Activated T-helper 2 cell treated with anti-CD3 and anti-CD28 coated beads, Interferon-gamma antibody, Interleukin-2, Interleukin-4, amounts not matched to agents 10 μg/mL and 5 μg/mL and 100 μg/mL, durations not matched to agents 14 hours and 24 hours and 36 hours (primary cell): ENCODE results near the gene ISG20. TPM values are rescaled to one million over a fixed set of nuclear protein-coding genes. Genes with fewer than 3 reads are reported as not detected.
"Not testable (repeated sequence)": the region's sequence is repeated elsewhere in the genome, so short reads cannot be mapped to it uniquely, and the experiment has no call there.

Experiments used
- DNase-seq: peaks from one replicate; pipeline ENCODE4 v3.0.0; 2021; ENCODE audit warnings: low spot score
- H3K27ac Mint-ChIP-seq: one replicate; pipeline ENCODE4 v1.8.0; 2021; ENCODE audit warnings: mixed read lengths
- H3K27me3 Mint-ChIP-seq: one replicate; pipeline ENCODE4 v1.8.0; 2021; ENCODE audit warnings: low read depth, mixed read lengths
- H3K36me3 Mint-ChIP-seq: one replicate; pipeline ENCODE4 v1.8.0; 2021; ENCODE audit warnings: low read depth, mixed read lengths
- H3K4me1 Mint-ChIP-seq: one replicate; pipeline ENCODE4 v1.8.0; 2021; ENCODE audit warnings: low read depth, mixed read lengths
- H3K4me3 Mint-ChIP-seq: one replicate; pipeline ENCODE4 v1.8.0; 2021; ENCODE audit warnings: low read depth, mild to moderate bottlenecking, moderate library complexity, mixed read lengths
- H3K9me3 Mint-ChIP-seq: one replicate; pipeline ENCODE4 v1.8.0; 2021; ENCODE audit warnings: mixed read lengths
- intact Hi-C: fragments of 100-400 bp; cut with micrococcal nuclease; formaldehyde crosslinking; loops from one replicate; pipeline ENCODE4 v1.15.1; 2023
- total RNA-seq: library from RNA; stranded (reverse); gene quantifications from 2 replicates; pipeline ENCODE4 v1.2.3, GENCODE V29; 2022

ISG20 gene
- total RNA-seq, 1 donor from 2014 or later = 36.3 TPM

DNA sequence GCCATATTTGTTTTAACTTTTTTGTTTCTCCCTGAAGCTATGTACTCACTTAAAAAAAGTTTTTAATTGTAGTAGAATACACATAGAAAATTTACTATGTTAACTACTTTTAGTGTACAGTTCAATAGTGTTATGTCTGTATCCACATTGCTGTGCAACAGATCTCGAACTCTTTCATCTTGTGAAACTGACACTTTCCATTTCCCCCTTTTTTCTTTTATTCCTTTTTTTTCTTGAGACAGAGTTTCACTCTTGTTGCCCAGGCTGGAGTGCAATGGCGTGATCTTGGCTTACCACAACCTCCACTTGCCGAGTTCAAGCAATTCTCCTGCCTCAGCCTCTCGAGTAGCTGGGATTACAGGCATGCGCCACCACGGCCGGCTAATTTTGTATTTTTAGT is 6.0 kb upstream of the ISG20 start:
- H3K36me3 Mint-ChIP-seq = peaks cover 86% of the 10 kb centered on the region
- H3K9me3 Mint-ChIP-seq = not testable (repeated sequence)

DNA sequence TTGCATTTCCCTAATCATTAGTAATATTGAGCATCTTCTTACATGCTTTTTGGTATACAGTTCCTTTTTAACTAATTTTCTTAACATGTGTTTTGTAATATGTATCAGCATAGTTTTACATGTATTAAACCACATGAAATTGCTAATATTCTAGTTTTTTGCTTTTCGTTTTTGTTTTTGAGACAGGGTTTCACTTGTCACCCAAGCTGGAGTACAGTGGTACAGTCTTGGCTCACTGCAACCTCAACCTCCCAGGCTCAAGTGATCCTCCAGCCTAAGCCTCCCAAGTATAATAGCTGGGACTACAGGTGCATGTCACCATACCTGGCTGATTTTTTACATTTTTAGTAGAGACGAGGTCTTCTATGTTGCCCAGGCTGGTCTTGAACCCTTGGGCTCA is 4.4 kb upstream of the ISG20 start:
- H3K9me3 Mint-ChIP-seq = no peaks in the 10 kb centered on the region
- peaks cover 71% of the 10 kb centered on the region for H3K4me1 Mint-ChIP-seq
- intact Hi-C loops = no loop called here
- peaks cover 73% of the 10 kb centered on the region for H3K36me3 Mint-ChIP-seq
- H3K27ac Mint-ChIP-seq = peak overlapping the region; percentile 52
- H3K4me3 Mint-ChIP-seq = no peak overlapping the region
- DNase-seq = no peak
- H3K27me3 Mint-ChIP-seq = no peaks in the 10 kb centered on the region

More for the DNA sequence above, 6.0 kb upstream of the ISG20 start:
- H3K27me3 Mint-ChIP-seq, DNase-seq, H3K4me3 Mint-ChIP-seq, intact Hi-C loops: not testable (repeated sequence)
- Mint-ChIP-seq H3K27ac (peak overlapping the region; percentile 40), H3K4me1 (peaks cover 71% of the 10 kb centered on the region)

DNA sequence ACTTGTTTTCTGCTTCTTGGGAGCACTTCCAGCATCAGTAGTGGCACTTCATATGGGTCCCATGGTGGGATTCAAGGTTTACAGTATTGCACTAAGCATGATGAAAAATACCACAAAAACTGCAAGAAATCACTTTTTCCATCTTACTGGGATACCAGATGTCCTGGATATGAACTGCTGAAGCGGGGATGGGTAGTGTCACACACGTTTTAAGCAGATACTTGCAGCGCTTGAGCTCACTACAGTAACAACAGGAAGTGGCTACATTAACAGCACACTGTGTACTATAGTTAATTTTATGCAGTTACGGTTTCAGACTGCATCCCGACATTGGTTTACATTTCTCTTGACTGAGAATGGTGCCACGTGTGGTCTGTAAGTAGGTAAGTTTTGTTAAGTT is 3.5 kb upstream of the ISG20 start:
- H3K27ac Mint-ChIP-seq = peak overlapping the region; percentile 94
- DNase-seq = no peak
- peaks cover 73% of the 10 kb centered on the region for H3K36me3 Mint-ChIP-seq
- H3K9me3 Mint-ChIP-seq = no peaks in the 10 kb centered on the region
- peaks cover 73% of the 10 kb centered on the region for H3K4me1 Mint-ChIP-seq
- H3K4me3 Mint-ChIP-seq = peak overlapping the region; percentile 69
- intact Hi-C loops = loop anchor here (1.0 kb wide), 1 partner anchor 11 kb away; no protein-coding TSS in a partner anchor
- H3K27me3 Mint-ChIP-seq = no peaks in the 10 kb centered on the region

DNA sequence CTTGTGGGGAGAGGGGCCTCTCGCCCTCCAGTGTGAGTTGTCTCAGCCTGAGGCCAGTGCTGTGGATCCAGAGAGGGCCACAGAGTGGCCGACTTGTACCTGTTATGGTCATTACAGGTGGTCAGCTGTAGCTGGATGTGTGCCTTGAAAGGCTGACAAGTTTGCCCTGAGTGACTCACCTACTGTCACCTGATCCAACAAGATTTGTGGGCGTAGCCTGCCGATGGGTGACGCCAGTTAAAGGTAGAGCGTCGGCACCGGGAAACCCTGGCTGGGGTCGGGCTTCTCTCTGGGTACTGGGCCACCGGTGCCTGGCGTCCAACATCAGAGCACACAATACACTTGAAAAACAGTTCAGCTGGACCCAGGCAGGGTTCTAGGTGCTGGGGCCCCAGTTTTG is 2.8 kb upstream of the ISG20 start:
- H3K27ac Mint-ChIP-seq = peak overlapping the region; percentile 94
- peak; percentile 56 for DNase-seq
- H3K36me3 Mint-ChIP-seq = peaks cover 70% of the 10 kb centered on the region
- peaks cover 71% of the 10 kb centered on the region for H3K4me1 Mint-ChIP-seq
- H3K9me3 Mint-ChIP-seq = no peaks in the 10 kb centered on the region
- H3K4me3 Mint-ChIP-seq = peak overlapping the region; percentile 69
- intact Hi-C loops = no loop called here
- no peaks in the 10 kb centered on the region for H3K27me3 Mint-ChIP-seq

DNA sequence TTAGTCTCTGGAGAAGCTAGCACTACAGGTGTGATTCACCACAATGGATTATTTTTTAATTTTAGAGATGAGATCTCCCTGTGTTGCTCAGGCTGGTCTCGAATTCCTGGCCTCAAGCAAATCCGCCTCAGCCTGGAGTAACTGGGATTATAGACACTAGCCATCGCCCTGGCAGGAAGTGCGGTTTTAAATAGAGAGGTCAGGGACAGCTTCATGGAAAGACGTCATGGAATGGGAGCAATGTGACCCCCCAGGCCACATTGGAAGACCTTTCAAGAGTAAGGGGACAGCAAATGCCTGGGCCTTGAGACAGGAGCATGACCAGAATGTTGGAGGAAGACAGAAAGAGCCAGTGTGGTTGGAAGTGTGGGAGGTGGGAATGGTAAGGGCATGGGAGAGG is 2.2 kb upstream of the ISG20 start:
- intact Hi-C loops = no loop called here
- peak overlapping the region; percentile 52 for H3K4me3 Mint-ChIP-seq
- no peak for DNase-seq
- H3K27ac Mint-ChIP-seq = peak overlapping the region; percentile 94
- no peaks in the 10 kb centered on the region for H3K27me3 Mint-ChIP-seq
- peaks cover 64% of the 10 kb centered on the region for H3K36me3 Mint-ChIP-seq
- H3K4me1 Mint-ChIP-seq = peaks cover 68% of the 10 kb centered on the region
- H3K9me3 Mint-ChIP-seq = no peaks in the 10 kb centered on the region

DNA sequence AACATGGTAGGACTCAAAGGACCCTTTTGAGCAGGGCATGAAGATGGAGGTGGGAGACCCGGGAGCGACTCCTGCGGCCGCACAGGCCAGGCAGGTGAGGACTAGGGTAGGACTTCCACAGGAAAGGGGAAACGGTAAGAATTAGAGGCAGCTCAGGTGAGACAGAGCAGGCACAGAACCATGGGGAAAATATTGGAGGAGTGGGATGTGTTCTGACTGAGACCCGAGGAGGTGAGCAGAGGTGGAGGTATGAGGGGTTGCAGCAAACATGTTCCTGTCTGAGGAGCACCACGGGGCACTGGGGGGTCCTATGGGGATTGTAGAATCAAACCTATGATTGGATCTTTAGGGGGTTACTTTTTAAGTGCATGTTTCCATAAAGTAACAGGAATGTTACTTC is 1.4 kb upstream of the ISG20 start:
- no peak for DNase-seq
- Mint-ChIP-seq H3K27ac (peak overlapping the region; percentile 94), H3K9me3 (no peaks in the 10 kb centered on the region), H3K36me3 (peaks cover 63% of the 10 kb centered on the region), H3K4me3 (peak overlapping the region; percentile 40), H3K27me3 (no peaks in the 10 kb centered on the region), H3K4me1 (peaks cover 66% of the 10 kb centered on the region)
- intact Hi-C loops = no loop called here

DNA sequence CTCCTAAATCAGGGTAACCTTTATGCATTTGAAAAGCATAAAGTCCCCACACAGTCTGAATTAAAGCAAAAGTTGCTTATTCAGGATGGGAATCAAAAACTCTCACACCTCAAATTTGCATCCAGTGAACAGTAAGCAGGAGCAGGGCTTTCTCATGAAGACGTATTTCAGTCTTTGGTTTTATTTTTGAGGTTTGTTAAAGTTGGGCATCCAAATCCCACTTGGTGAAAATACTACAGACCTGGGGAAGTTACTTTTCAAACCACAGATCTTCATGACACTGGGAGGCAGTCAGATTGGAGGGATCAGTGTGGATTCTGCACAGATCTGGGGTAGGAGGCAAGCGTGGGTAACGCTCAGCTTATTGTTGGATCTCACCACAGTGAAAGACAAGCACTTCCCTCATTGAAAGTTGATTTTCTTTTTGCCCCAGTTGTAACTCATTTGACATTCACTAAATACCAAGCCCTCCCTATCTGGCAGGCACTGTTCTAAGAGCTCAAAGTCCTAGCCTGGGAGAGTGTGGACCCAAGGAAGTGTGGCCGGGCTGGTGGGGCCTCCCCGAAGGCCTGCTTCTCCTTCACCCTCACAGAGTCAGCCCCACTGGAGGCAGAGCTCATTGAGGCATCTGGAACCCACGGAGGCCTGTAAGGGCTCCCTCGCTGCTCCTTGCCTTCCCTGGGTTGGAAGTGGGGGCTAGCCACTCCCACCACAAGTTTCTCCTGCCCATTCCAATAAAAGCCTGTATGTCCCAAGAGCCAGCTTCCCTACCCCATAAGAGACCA is 783 bp upstream of the ISG20 start:
- no peak for DNase-seq
- Mint-ChIP-seq H3K4me3 (peak overlapping the region; percentile 85), H3K27ac (peak overlapping the region; percentile 94), H3K4me1 (peaks cover 63% of the 10 kb centered on the region), H3K36me3 (peaks cover 62% of the 10 kb centered on the region), H3K27me3 (no peaks in the 10 kb centered on the region), H3K9me3 (no peaks in the 10 kb centered on the region)
- intact Hi-C loops = loop anchor here (1.0 kb wide), 2 partner anchors 15 to 171 kb away; partner anchors contain the start of genes MRPL46 and MRPS11

DNA sequence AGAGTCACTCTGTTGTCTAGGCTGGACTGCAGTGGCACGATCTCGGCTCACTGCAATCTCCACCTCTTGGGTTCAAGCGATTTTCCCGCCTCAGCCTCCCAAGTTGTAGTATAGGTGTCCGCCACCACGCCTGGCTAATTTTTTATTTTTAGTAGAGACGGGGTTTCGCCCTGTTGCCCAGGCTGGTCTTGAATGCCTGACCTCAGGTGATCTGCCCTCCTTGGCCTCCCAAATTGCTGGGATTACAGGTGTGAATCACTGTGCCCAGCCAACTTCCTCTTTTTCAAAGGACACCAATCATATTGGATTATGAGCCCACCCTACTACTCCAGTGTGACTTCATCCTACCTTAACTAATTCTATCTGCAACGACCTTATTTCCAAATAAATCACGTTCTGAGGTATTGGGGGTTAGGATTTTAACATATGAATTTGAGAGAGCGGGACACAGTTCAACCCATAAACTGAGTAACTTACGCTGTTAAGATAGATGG is 3.2 kb downstream of the ISG20 start:
- Mint-ChIP-seq H3K4me1 (peaks cover 36% of the 10 kb centered on the region), H3K9me3 (no peaks in the 10 kb centered on the region), H3K4me3 (no peak overlapping the region), H3K27ac (no peak overlapping the region), H3K27me3 (no peaks in the 10 kb centered on the region), H3K36me3 (peaks cover 46% of the 10 kb centered on the region)
- intact Hi-C loops = no loop called here
- DNase-seq = no peak

DNA sequence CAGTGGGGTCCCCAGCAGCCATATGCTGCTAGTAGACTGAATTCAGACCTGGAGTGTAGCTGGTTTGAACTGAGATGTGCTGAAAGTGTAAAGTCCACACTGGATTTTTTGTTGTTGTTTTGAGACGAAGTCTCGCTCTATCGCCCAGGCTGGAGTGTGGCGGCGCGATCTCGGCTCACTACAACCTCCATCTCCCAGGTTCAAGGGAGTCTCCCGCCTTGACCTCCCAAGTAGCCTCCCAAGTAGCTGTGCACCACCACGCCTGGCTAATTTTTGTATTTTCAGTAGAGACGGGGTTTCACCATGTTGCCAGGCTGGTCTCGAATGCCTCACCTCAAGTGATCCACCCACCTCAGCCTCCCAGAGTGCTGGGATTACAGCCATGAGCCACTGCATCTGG is 3.7 kb downstream of the ISG20 start:
- H3K9me3 Mint-ChIP-seq, H3K4me3 Mint-ChIP-seq, H3K27ac Mint-ChIP-seq, H3K27me3 Mint-ChIP-seq, intact Hi-C loops, DNase-seq: not testable (repeated sequence)
- peaks cover 42% of the 10 kb centered on the region for H3K36me3 Mint-ChIP-seq
- peaks cover 31% of the 10 kb centered on the region for H3K4me1 Mint-ChIP-seq

DNA sequence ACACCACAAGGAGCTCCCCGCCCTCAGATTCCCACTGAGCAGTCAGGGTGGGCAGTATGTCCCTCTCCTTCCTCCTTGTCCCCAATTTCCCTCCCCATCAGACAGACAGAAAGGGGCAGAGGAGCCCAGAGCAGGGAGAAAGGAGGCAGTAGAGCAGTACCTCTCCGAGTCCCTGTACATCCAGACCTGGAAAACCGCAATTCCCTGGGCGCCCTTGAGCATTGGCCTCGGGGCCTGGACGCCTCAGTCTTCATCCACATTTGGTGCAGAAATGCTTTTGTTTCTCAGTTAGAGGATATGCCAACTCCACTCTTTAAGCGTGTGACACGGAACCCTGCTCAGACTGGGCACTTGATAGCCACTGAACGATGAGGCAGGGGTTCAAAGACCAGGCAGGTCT is 5.9 kb downstream of the ISG20 start:
- Mint-ChIP-seq H3K4me1 (peaks cover 35% of the 10 kb centered on the region), H3K27me3 (no peaks in the 10 kb centered on the region), H3K4me3 (no peak overlapping the region), H3K36me3 (peaks cover 50% of the 10 kb centered on the region), H3K27ac (no peak overlapping the region), H3K9me3 (no peaks in the 10 kb centered on the region)
- intact Hi-C loops = no loop called here
- no peak for DNase-seq

DNA sequence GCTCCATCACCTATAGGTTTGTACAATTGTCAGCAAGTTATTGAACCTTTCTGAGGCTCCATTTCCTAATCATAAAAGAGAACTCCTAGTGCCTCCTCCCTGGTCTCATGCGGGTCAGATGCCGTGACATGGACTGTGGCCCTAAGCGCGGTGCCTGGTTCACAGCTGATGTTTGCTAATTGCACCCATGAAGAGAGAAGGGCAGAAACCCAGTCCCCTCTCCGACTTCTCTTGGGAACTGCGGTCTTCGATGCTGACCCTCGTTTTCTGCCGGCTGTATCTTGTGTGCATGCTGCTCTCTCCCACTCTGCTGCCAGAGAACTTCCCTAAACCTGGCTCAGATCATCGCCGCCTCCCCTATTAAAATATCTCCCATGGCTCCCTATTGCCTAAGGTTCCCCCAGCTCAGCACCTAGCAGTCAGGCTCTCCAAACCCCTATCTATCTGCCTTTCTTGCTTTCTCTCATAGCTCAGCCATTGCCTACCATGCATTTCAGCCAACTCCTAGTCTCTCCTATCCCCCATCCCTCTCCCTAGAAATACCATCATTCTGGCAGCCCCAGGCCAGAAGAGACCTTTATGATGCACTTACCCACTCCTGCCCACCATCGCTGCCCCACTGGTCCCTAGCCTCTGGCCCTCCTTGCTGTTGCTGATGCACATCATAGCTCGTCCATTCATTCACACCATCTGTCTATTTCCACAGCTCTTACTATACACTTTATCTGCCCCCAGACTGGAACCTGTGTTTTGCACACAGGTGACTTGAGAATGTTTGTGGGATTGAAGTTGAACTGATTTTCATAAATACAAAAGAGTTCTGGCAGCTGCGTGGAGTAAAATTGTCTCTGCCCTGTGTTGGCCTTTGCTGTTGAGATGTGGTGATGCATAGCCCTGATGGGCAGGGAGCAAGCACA is 6.6 kb downstream of the ISG20 start:
- Mint-ChIP-seq H3K27me3 (no peaks in the 10 kb centered on the region), H3K4me1 (peaks cover 29% of the 10 kb centered on the region), H3K27ac (peak overlapping the region; percentile 3), H3K36me3 (peaks cover 44% of the 10 kb centered on the region), H3K9me3 (no peaks in the 10 kb centered on the region), H3K4me3 (no peak overlapping the region)
- no peak for DNase-seq
- intact Hi-C loops = no loop called here

DNA sequence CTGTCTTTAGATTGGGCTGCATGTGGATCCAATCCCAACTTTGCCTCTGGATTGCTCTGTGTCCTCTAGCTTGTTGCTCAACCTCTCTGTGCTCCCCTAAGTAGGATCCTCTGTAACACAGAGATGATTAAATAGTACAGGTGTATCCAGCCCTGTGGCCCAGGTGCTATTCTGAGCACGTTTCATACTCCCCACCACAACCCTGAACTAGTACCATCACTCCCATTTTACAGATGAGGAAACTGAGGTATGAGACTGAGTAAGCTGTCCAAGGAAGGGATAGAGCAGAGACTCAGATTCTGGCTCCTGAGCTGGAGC is 7.2 kb downstream of the ISG20 start:
- H3K4me3 Mint-ChIP-seq = no peak overlapping the region
- no peaks in the 10 kb centered on the region for H3K27me3 Mint-ChIP-seq
- H3K27ac Mint-ChIP-seq = no peak overlapping the region

DNA sequence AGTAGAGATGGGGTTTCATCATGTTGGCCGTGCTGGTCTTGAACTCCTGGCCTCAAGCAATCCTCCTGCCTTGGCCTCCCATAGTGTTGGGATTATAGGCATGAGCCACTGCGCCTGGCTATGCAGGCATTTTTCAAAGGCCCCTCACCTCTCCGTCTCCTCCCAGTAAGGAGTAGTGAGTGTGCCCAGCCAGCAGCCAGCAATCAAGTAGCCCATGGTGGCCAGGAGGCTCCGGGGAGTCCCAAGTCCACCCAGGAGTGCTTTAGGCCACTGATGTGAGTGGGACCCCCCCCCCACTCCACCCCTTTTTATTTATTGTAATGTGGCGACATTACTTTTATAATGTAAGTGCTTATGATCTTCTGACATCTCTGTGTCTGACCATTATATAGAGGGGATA is 8.1 kb downstream of the ISG20 start:
- no peaks in the 10 kb centered on the region for H3K27me3 Mint-ChIP-seq
- H3K9me3 Mint-ChIP-seq = no peaks in the 10 kb centered on the region
- intact Hi-C loops = no loop called here
- no peak overlapping the region for H3K27ac Mint-ChIP-seq
- H3K36me3 Mint-ChIP-seq = peaks cover 50% of the 10 kb centered on the region
- DNase-seq = no peak
- no peak overlapping the region for H3K4me3 Mint-ChIP-seq
- H3K4me1 Mint-ChIP-seq = peaks cover 33% of the 10 kb centered on the region

More for the DNA sequence above, 7.2 kb downstream of the ISG20 start:
- peaks cover 28% of the 10 kb centered on the region for H3K4me1 Mint-ChIP-seq
- DNase-seq = no peak
- no peaks in the 10 kb centered on the region for H3K9me3 Mint-ChIP-seq
- intact Hi-C loops = no loop called here
- H3K36me3 Mint-ChIP-seq = peaks cover 42% of the 10 kb centered on the region
